CD4-positive, alpha-beta T cell (primary cell): ENCODE measurements around the gene SMCO2. TPM values are rescaled to one million over a fixed set of nuclear protein-coding genes. Genes with fewer than 3 reads are reported as not detected.

ENCODE experiments used
- ATAC-seq: fragments of 200-7000 bp; cut with Tn5 transposase; one replicate; pipeline ENCODE4 v1.10.0; 2022; ENCODE audit warnings: mild to moderate bottlenecking; ENCODE audit not compliant: poor library complexity
- CTCF ChIA-PET: fragments of 350-600 bp; sonication (Branson Sonifier 250); formaldehyde crosslinking; loops from one replicate; lab custom pipeline; 2021; ENCODE audit warnings: antibody characterized with exemption, inconsistent platforms; lab: Charles Lee
- POLR2A ChIA-PET: fragments of 350-600 bp; sonication (Branson Sonifier 250); formaldehyde crosslinking; loops from one replicate; lab custom pipeline; 2021; ENCODE audit warnings: antibody characterized with exemption, inconsistent platforms; lab: Charles Lee
- DNase-seq, 14 experiments: peaks; one replicate each; pipeline ENCODE4 v3.0.0-alpha.2; 2013 to 2020; ENCODE audit warnings: mixed read lengths in 2 of 14
- H3K27ac ChIP-seq, 2 donors: one replicate each; pipeline versions ENCODE4 v1.5.1 to v1.7.0; 2013; ENCODE audit warnings: low read length in 2 of 2, low read depth in 1 of 2, mild to moderate bottlenecking in 1 of 2
- H3K27me3 ChIP-seq, 2 experiments: 1 replicate in 1 of 2; 2 replicates in 1 of 2; pipeline versions ENCODE4 v1.6.1 to v1.7.0; 2013; ENCODE audit warnings: low read length in 2 of 2, control low read depth in 1 of 2, mild to moderate bottlenecking in 1 of 2, moderate library complexity in 1 of 2; ENCODE audit not compliant: insufficient read depth in 2 of 2, control insufficient read depth in 1 of 2
- H3K36me3 ChIP-seq: one replicate; pipeline ENCODE4 v1.6.1; 2013; ENCODE audit warnings: low read length, control low read depth; ENCODE audit not compliant: insufficient read depth
- H3K4me1 ChIP-seq: one replicate; pipeline ENCODE4 v1.6.1; 2013; ENCODE audit warnings: low read length, control low read depth; ENCODE audit not compliant: insufficient read depth
- H3K4me3 ChIP-seq: one replicate; pipeline ENCODE4 v1.5.1; 2013; ENCODE audit warnings: mild to moderate bottlenecking, low read length, moderate library complexity
- H3K9me3 ChIP-seq, 2 experiments: 1 replicate in 1 of 2; 2 replicates in 1 of 2; pipeline versions ENCODE4 v1.6.1 to v1.7.0; 2013; ENCODE audit warnings: low read length in 2 of 2, mild to moderate bottlenecking in 2 of 2, control low read depth in 1 of 2, moderate library complexity in 1 of 2; ENCODE audit not compliant: control insufficient read depth in 1 of 2, insufficient read depth in 1 of 2
- H3K27ac Mint-ChIP-seq: one replicate; pipeline ENCODE4 v1.8.0; 2020; ENCODE audit warnings: mixed read lengths
- H3K27me3 Mint-ChIP-seq: one replicate; pipeline ENCODE4 v1.8.0; 2021; ENCODE audit warnings: mixed read lengths
- H3K36me3 Mint-ChIP-seq: one replicate; pipeline ENCODE4 v1.8.0; 2021; ENCODE audit warnings: low read depth, mixed read lengths
- H3K4me1 Mint-ChIP-seq: one replicate; pipeline ENCODE4 v1.8.0; 2021; ENCODE audit warnings: low read depth, mixed read lengths
- H3K4me3 Mint-ChIP-seq: one replicate; pipeline ENCODE4 v1.8.0; 2020; ENCODE audit warnings: mild to moderate bottlenecking, mixed read lengths
- H3K9me3 Mint-ChIP-seq: one replicate; pipeline ENCODE4 v1.8.0; 2020; ENCODE audit warnings: mixed read lengths
- intact Hi-C, 2 experiments: fragments of 100-400 bp; cut with DNase I in 1 of 2; cut with micrococcal nuclease in 1 of 2; formaldehyde crosslinking; loops; one replicate each; pipeline versions ENCODE4 v1.15.1 to v1.9.0; 2023 to 2025; cut with DNase I, micrococcal nuclease
- total RNA-seq, 174 experiments: library from RNA in 2 of 174; stranded (reverse) in 2 of 174; gene quantifications; one replicate each; pipeline ENCODE4 v1.2.3 and lab custom pipeline; 2021 to 2026
- TF ChIP-seq, protein P1 (sequence below): fragments of 200-600 bp; IDR thresholded peaks from one replicate; pipeline ENCODE4 v1.8.0; 2022; ENCODE audit warnings: antibody characterized with exemption, mild to moderate bottlenecking

The SMCO2 gene
- total RNA-seq, 2 experiments from 2014 or later = not detected

DNA sequence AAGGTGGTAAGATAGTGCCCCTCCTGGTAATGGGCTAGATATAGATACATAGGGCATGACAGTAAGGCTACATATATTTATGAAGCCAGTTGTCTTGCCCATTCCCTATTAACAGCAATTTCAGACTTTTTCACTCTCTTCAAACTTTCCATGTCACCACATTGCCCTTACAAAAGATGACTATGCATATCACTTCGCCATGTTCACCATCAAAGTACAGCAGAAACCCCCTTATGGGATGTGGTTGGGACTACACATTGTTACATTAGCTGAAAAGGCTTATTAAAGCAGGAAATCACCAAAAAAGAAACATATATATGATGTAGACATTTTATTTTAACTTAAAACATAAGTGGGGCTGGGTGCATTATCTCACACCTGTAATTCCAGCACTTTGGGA lies 9.8 kb upstream of the SMCO2 start:
- peaks cover 17% of the 10 kb centered on the region for H3K27me3 Mint-ChIP-seq
- intact Hi-C loops = loop anchor here (5.0 kb wide), 2 partner anchors 131 to 216 kb away; no protein-coding TSS in a partner anchor
- Histone ChIP-seq H3K4me1 (no peaks in the 10 kb centered on the region), H3K27ac (no peak overlapping the region), H3K4me3 (no peak overlapping the region), H3K27me3 (no peaks in the 10 kb centered on the region), H3K9me3 (no peaks in the 10 kb centered on the region), H3K36me3 (no peaks in the 10 kb centered on the region)
- no peaks in the 10 kb centered on the region for H3K9me3 Mint-ChIP-seq
- DNase-seq = no peak
- no peak for ATAC-seq
- H3K4me1 Mint-ChIP-seq = peaks cover 8% of the 10 kb centered on the region
- no peak overlapping the region for H3K4me3 Mint-ChIP-seq
- POLR2A ChIA-PET = no interaction called here
- no peaks in the 10 kb centered on the region for H3K36me3 Mint-ChIP-seq
- no peak overlapping the region for H3K27ac Mint-ChIP-seq
- TF ChIP-seq, protein P1, sequence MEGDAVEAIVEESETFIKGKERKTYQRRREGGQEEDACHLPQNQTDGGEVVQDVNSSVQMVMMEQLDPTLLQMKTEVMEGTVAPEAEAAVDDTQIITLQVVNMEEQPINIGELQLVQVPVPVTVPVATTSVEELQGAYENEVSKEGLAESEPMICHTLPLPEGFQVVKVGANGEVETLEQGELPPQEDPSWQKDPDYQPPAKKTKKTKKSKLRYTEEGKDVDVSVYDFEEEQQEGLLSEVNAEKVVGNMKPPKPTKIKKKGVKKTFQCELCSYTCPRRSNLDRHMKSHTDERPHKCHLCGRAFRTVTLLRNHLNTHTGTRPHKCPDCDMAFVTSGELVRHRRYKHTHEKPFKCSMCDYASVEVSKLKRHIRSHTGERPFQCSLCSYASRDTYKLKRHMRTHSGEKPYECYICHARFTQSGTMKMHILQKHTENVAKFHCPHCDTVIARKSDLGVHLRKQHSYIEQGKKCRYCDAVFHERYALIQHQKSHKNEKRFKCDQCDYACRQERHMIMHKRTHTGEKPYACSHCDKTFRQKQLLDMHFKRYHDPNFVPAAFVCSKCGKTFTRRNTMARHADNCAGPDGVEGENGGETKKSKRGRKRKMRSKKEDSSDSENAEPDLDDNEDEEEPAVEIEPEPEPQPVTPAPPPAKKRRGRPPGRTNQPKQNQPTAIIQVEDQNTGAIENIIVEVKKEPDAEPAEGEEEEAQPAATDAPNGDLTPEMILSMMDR = no peak
- CTCF ChIA-PET = no interaction called here

DNA sequence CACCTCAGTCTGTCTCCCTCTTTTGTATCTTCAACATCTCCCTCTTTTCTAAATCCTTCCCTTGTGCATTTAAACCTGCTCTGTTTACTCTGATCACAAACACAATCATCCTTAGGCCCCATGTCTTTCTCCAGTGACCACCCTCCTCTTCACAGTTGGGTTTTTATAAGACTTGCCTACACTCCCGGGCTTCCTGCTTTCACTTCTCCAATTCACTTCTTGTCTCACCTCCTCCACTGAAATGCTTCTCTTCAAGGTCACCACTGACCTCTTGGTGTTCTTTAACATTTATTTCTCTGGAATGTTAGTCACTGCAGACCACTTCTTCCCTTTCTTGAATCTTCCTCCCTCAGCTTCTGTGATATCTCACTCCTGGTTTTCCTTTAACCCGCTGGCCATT lies 8.7 kb upstream of the SMCO2 start:
- ChIA-PET CTCF (no interaction called here), POLR2A (no interaction called here)
- H3K4me3 Mint-ChIP-seq = no peak overlapping the region
- H3K27ac Mint-ChIP-seq = no peak overlapping the region
- no peaks in the 10 kb centered on the region for H3K27me3 ChIP-seq
- no peaks in the 10 kb centered on the region for H3K9me3 ChIP-seq
- peaks cover 8% of the 10 kb centered on the region for H3K4me1 Mint-ChIP-seq
- H3K4me3 ChIP-seq = no peak overlapping the region
- no peaks in the 10 kb centered on the region for H3K9me3 Mint-ChIP-seq
- DNase-seq = no peak
- no peaks in the 10 kb centered on the region for H3K36me3 ChIP-seq
- no peak for ATAC-seq
- intact Hi-C loops = loop anchor here (5.0 kb wide), 2 partner anchors 129 to 214 kb away; no protein-coding TSS in a partner anchor
- no peaks in the 10 kb centered on the region for H3K4me1 ChIP-seq
- peaks cover 17% of the 10 kb centered on the region for H3K27me3 Mint-ChIP-seq
- no peak overlapping the region for H3K27ac ChIP-seq
- H3K36me3 Mint-ChIP-seq = no peaks in the 10 kb centered on the region
- TF ChIP-seq, protein P1 = no peak

DNA sequence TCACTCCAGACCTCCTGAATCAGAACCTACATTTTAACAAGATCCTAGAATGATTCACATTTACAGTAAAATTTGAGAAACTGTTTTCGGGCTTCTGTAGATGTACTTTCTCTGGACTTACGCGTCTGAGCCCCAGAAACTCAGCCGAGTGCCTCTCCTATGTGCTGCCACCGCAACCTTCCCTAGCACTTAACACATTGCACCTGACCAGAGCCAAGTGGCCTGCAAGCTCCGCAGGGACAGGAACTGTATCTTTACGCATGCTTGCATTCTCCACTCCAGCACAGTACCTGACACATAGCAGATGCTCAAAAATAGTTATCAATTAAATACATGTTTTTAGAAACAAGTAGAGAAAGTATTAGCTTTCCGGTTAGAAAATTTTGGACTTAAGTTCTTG lies 1.2 kb downstream of the SMCO2 start:
- ChIA-PET CTCF (no interaction called here), POLR2A (no interaction called here)
- H3K4me3 ChIP-seq = no peak overlapping the region
- peaks cover 0 to 3% of the 10 kb centered on the region in 2 experiments for H3K27me3 ChIP-seq
- Mint-ChIP-seq H3K9me3 (peaks cover 6% of the 10 kb centered on the region), H3K4me3 (no peak overlapping the region), H3K4me1 (no peaks in the 10 kb centered on the region), H3K27ac (no peak overlapping the region), H3K27me3 (peaks cover 8% of the 10 kb centered on the region), H3K36me3 (no peaks in the 10 kb centered on the region)
- H3K4me1 ChIP-seq = no peaks in the 10 kb centered on the region
- ATAC-seq = no peak
- TF ChIP-seq, protein P1 = no peak
- intact Hi-C loops = no loop called here
- no peaks in the 10 kb centered on the region for H3K36me3 ChIP-seq
- no peak overlapping the region for H3K27ac ChIP-seq
- DNase-seq = no peak
- peaks cover 0 to 8% of the 10 kb centered on the region in 2 experiments for H3K9me3 ChIP-seq
